Measurements from ENCODE around the gene CKMT2.

DNA sequence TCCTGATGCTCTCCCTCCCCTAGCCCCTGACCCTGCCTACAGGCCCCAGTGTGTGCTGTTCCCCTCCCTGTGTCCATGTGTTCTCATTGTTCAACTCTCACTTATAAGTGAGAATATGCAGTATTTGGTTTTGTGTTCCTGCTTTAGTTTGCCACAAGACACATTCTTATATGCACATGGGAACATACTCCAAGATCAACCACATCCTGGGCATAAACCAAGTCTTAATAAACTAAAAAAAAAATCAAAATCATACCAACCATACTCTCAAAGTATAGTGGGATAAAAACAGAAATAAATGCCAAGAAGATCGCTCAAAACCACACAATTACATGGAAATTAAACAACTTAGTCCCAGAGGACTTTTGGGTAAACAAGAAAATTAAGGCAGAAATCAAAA, 57.0 kb downstream of the CKMT2 start:
- no peak for TF ChIP-seq RCOR1 (IDR thresholded peaks at IDR 0.05; ENCODE audit: insufficient replicate concordance, low read length)
- TF ChIP-seq, protein P1, sequence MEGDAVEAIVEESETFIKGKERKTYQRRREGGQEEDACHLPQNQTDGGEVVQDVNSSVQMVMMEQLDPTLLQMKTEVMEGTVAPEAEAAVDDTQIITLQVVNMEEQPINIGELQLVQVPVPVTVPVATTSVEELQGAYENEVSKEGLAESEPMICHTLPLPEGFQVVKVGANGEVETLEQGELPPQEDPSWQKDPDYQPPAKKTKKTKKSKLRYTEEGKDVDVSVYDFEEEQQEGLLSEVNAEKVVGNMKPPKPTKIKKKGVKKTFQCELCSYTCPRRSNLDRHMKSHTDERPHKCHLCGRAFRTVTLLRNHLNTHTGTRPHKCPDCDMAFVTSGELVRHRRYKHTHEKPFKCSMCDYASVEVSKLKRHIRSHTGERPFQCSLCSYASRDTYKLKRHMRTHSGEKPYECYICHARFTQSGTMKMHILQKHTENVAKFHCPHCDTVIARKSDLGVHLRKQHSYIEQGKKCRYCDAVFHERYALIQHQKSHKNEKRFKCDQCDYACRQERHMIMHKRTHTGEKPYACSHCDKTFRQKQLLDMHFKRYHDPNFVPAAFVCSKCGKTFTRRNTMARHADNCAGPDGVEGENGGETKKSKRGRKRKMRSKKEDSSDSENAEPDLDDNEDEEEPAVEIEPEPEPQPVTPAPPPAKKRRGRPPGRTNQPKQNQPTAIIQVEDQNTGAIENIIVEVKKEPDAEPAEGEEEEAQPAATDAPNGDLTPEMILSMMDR (conservative IDR thresholded peaks at IDR 0.05; ENCODE audit: low read depth, low read length) = no peak
- no peak for TF ChIP-seq SMC3 (IDR thresholded peaks at IDR 0.05; ENCODE audit: low read depth, low read length)
- TF ChIP-seq CHD1 (IDR thresholded peaks at IDR 0.05; ENCODE audit: low read depth, low read length) = no peak
- no peak for TF ChIP-seq RAD21 (IDR thresholded peaks at IDR 0.05; ENCODE audit: low read length)
- TF ChIP-seq CEBPB (IDR thresholded peaks at IDR 0.05; ENCODE audit: low read depth, low read length) = no peak
- no peak for TF ChIP-seq POLR2A (IDR thresholded peaks at IDR 0.05; ENCODE audit: low read depth, low read length)
- TF ChIP-seq MXI1 (IDR thresholded peaks at IDR 0.05; ENCODE audit: borderline replicate concordance, low read depth, low read length) = no peak
- TF ChIP-seq, protein P2, sequence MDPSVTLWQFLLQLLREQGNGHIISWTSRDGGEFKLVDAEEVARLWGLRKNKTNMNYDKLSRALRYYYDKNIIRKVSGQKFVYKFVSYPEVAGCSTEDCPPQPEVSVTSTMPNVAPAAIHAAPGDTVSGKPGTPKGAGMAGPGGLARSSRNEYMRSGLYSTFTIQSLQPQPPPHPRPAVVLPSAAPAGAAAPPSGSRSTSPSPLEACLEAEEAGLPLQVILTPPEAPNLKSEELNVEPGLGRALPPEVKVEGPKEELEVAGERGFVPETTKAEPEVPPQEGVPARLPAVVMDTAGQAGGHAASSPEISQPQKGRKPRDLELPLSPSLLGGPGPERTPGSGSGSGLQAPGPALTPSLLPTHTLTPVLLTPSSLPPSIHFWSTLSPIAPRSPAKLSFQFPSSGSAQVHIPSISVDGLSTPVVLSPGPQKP (IDR thresholded peaks at IDR 0.05; ENCODE audit: borderline replicate concordance, low read depth, low read length) = no peak
- TF ChIP-seq MAZ (IDR thresholded peaks at IDR 0.05; ENCODE audit: borderline replicate concordance, low read depth, low read length) = no peak
- TF ChIP-seq FOS (IDR thresholded peaks at IDR 0.05; ENCODE audit: low read depth, low read length) = no peak
- TF ChIP-seq, protein P3, sequence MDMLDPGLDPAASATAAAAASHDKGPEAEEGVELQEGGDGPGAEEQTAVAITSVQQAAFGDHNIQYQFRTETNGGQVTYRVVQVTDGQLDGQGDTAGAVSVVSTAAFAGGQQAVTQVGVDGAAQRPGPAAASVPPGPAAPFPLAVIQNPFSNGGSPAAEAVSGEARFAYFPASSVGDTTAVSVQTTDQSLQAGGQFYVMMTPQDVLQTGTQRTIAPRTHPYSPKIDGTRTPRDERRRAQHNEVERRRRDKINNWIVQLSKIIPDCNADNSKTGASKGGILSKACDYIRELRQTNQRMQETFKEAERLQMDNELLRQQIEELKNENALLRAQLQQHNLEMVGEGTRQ (IDR thresholded peaks at IDR 0.05; ENCODE audit: low read depth, low read length) = no peak
- no peak for TF ChIP-seq BHLHE40 (IDR thresholded peaks at IDR 0.05; ENCODE audit: low read depth, low read length)
- TF ChIP-seq RFX5 (IDR thresholded peaks at IDR 0.05; ENCODE audit: low read depth, low read length) = no peak

Measured in IMR-90 (cell line).